Neural crest cell (in vitro differentiated cells): Measurements from ENCODE around the gene OR4E1. TPM values are rescaled to one million over a fixed set of nuclear protein-coding genes. Genes with fewer than 3 reads are reported as not detected.

Experiments used
- DNase-seq: peaks from one replicate; pipeline ENCODE4 v3.0.0; 2021; ENCODE audit warnings: low read depth, mixed read lengths, low spot score
- H3K27ac Mint-ChIP-seq: one replicate; pipeline ENCODE4 v1.8.0; 2021; ENCODE audit warnings: mild to moderate bottlenecking, mixed read lengths; ENCODE audit not compliant: unreplicated experiment
- H3K27me3 Mint-ChIP-seq: 2 replicates; pipeline ENCODE4 v1.8.0; 2021; ENCODE audit warnings: low read depth, mild to moderate bottlenecking, mixed read lengths
- H3K36me3 Mint-ChIP-seq: 2 replicates; pipeline ENCODE4 v1.8.0; 2021; ENCODE audit warnings: low read depth, mild to moderate bottlenecking, mixed read lengths
- H3K4me1 Mint-ChIP-seq: 2 replicates; pipeline ENCODE4 v1.8.0; 2021; ENCODE audit warnings: mixed read lengths
- H3K4me3 Mint-ChIP-seq: one replicate; pipeline ENCODE4 v1.8.0; 2021; ENCODE audit warnings: mild to moderate bottlenecking, mixed read lengths
- H3K9me3 Mint-ChIP-seq: 2 replicates; pipeline ENCODE4 v1.8.0; 2021; ENCODE audit warnings: mixed read lengths
- CTCF ChIP-seq: fragments of 200-600 bp; sonication (generic); conservative IDR thresholded peaks from 2 replicates; pipeline ENCODE4 v1.5.0; 2021; ENCODE audit warnings: antibody characterized with exemption, mild to moderate bottlenecking
- total RNA-seq: library from RNA; stranded (reverse); gene quantifications from 2 replicates; pipeline ENCODE4 v1.2.1, GENCODE V29; 2021

OR4E1 gene
- total RNA-seq, 1 donor from 2014 or later: not detected

GRCh38 chr14:21694425-21694824 is 20.8 kb upstream of the OR4E1 start:
- no peak for TF ChIP-seq CTCF
- Mint-ChIP-seq H3K9me3 (peaks cover 2% of the 10 kb centered on the region), H3K4me1 (no peaks in the 10 kb centered on the region), H3K36me3 (no peaks in the 10 kb centered on the region), H3K4me3 (no peak overlapping the region), H3K27me3 (peaks cover 58% of the 10 kb centered on the region), H3K27ac (no peak overlapping the region)
- no peak for DNase-seq

- Mint-ChIP-seq H3K27me3 (peaks cover 61% of the 10 kb centered on the region), H3K27ac (no peak overlapping the region), H3K36me3 (no peaks in the 10 kb centered on the region), H3K4me1 (no peaks in the 10 kb centered on the region), H3K9me3 (peaks cover 4% of the 10 kb centered on the region), H3K4me3 (no peak overlapping the region)
- TF ChIP-seq CTCF: no peak
- DNase-seq: no peak
Observed at GRCh38 chr14:21686468-21686867, 12.8 kb upstream of the OR4E1 start.

GRCh38 chr14:21680072-21680471 is 6.5 kb upstream of the OR4E1 start:
- peaks cover 45% of the 10 kb centered on the region for H3K27me3 Mint-ChIP-seq
- TF ChIP-seq CTCF: no peak
- no peak overlapping the region for H3K27ac Mint-ChIP-seq
- H3K4me3 Mint-ChIP-seq: no peak overlapping the region
- H3K9me3 Mint-ChIP-seq: no peaks in the 10 kb centered on the region
- H3K36me3 Mint-ChIP-seq: no peaks in the 10 kb centered on the region
- no peak for DNase-seq
- no peaks in the 10 kb centered on the region for H3K4me1 Mint-ChIP-seq

GRCh38 chr14:21675566-21675965 is 1.9 kb upstream of the OR4E1 start:
- no peaks in the 10 kb centered on the region for H3K4me1 Mint-ChIP-seq
- H3K4me3 Mint-ChIP-seq: no peak overlapping the region
- peaks cover 34% of the 10 kb centered on the region for H3K27me3 Mint-ChIP-seq
- TF ChIP-seq CTCF: no peak
- DNase-seq: no peak
- no peaks in the 10 kb centered on the region for H3K36me3 Mint-ChIP-seq
- H3K9me3 Mint-ChIP-seq: no peaks in the 10 kb centered on the region
- H3K27ac Mint-ChIP-seq: no peak overlapping the region

GRCh38 chr14:21672116-21672515 is 1.5 kb downstream of the OR4E1 start:
- Mint-ChIP-seq H3K36me3 (no peaks in the 10 kb centered on the region), H3K27me3 (peaks cover 45% of the 10 kb centered on the region), H3K27ac (no peak overlapping the region), H3K9me3 (no peaks in the 10 kb centered on the region), H3K4me1 (no peaks in the 10 kb centered on the region), H3K4me3 (no peak overlapping the region)
- DNase-seq: no peak
- TF ChIP-seq CTCF: no peak

GRCh38 chr14:21671371-21671770 is 2.2 kb downstream of the OR4E1 start:
- DNase-seq: no peak
- no peak overlapping the region for H3K4me3 Mint-ChIP-seq
- peaks cover 49% of the 10 kb centered on the region for H3K27me3 Mint-ChIP-seq
- no peaks in the 10 kb centered on the region for H3K9me3 Mint-ChIP-seq
- no peak overlapping the region for H3K27ac Mint-ChIP-seq
- H3K4me1 Mint-ChIP-seq: no peaks in the 10 kb centered on the region
- no peaks in the 10 kb centered on the region for H3K36me3 Mint-ChIP-seq
- no peak for TF ChIP-seq CTCF
